BJ (cell line): ENCODE measurements around the gene AOPEP. TPM values are rescaled to one million over a fixed set of nuclear protein-coding genes. Genes with fewer than 3 reads are reported as not detected.

Experiments used
- CTCF ChIA-PET: fragments of 350-600 bp; formaldehyde crosslinking; extraction: SDS; loops from one replicate; lab custom pipeline; 2021; ENCODE audit warnings: antibody characterized with exemption, inconsistent platforms; lab: Yijun Ruan, JAX
- POLR2A ChIA-PET: fragments of 300-600 bp; sonication (Branson Sonifier 250); formaldehyde crosslinking; extraction: SDS; loops from one replicate; lab custom pipeline; 2021; ENCODE audit warnings: antibody characterized with exemption; lab: Charles Lee
- DNase-seq: peaks from one replicate; pipeline ENCODE4 v3.0.0-alpha.2; 2011; ENCODE audit warnings: low read depth
- H3K27me3 ChIP-seq: 2 replicates; pipeline ENCODE4 v1.6.0; 2011; ENCODE audit warnings: low read length; ENCODE audit not compliant: control insufficient read depth, insufficient read depth
- H3K36me3 ChIP-seq: 2 replicates; pipeline ENCODE4 v1.5.1; 2011; ENCODE audit warnings: low read length; ENCODE audit not compliant: control insufficient read depth, insufficient read depth
- H3K4me3 ChIP-seq: 2 replicates; pipeline ENCODE4 v1.5.1; 2011; ENCODE audit warnings: low read depth, mild to moderate bottlenecking, control low read depth, low read length
- CTCF ChIP-seq: IDR thresholded peaks from 2 replicates; pipeline ENCODE4 v1.5.1; 2011; ENCODE audit warnings: low read depth, mild to moderate bottlenecking, control low read depth, inconsistent platforms, low read length, moderate library complexity; ENCODE audit not compliant: insufficient read depth
- polyA plus RNA-seq: library from polyadenylated mRNA; depleted of rRNA; stranded (reverse); fragments of >200 nt; gene quantifications from 2 replicates; pipeline ENCODE4 v1.2.3, GENCODE V29; 2011

Gene AOPEP
- polyA plus RNA-seq, 1 experiment, result 52.1 TPM

GRCh38 chr9:94703488-94704140 lies 22.9 kb upstream of the AOPEP start:
- Histone ChIP-seq H3K36me3 (no peaks in the 10 kb centered on the region), H3K4me3 (no peak overlapping the region), H3K27me3 (peaks cover 3% of the 10 kb centered on the region)
- DNase-seq, result no peak
- POLR2A ChIA-PET, result no interaction called here
- CTCF ChIA-PET, result no interaction called here
- TF ChIP-seq CTCF, result no peak

GRCh38 chr9:94705162-94705702 lies 21.3 kb upstream of the AOPEP start:
- no peak for TF ChIP-seq CTCF
- CTCF ChIA-PET, result interaction anchor here (0.9 to 2.5 kb wide), 5 partner anchors 16 to 438 kb away, joined by 3 to 9 read pairs (median 3); partner anchors contain the start of gene AOPEP
- H3K27me3 ChIP-seq, result peaks cover 3% of the 10 kb centered on the region
- H3K4me3 ChIP-seq, result no peak overlapping the region
- DNase-seq, result no peak
- no peaks in the 10 kb centered on the region for H3K36me3 ChIP-seq
- POLR2A ChIA-PET, result interaction anchor here (0.6 kb wide), 1 partner anchor 189 kb away, joined by 12 read pairs; no protein-coding TSS in a partner anchor

- POLR2A ChIA-PET, result no interaction called here
- Histone ChIP-seq H3K36me3 (no peaks in the 10 kb centered on the region), H3K4me3 (no peak overlapping the region), H3K27me3 (peaks cover 3% of the 10 kb centered on the region)
- DNase-seq, result no peak
- no peak for TF ChIP-seq CTCF
- CTCF ChIA-PET, result no interaction called here
Measured at GRCh38 chr9:94706922-94707321, 19.6 kb upstream of the AOPEP start.

GRCh38 chr9:94713436-94714215 lies 12.9 kb upstream of the AOPEP start:
- ChIA-PET POLR2A (no interaction called here), CTCF (no interaction called here)
- H3K27me3 ChIP-seq, result no peaks in the 10 kb centered on the region
- no peak overlapping the region for H3K4me3 ChIP-seq
- no peaks in the 10 kb centered on the region for H3K36me3 ChIP-seq
- no peak for TF ChIP-seq CTCF
- no peak for DNase-seq

GRCh38 chr9:94714494-94714893 lies 12.0 kb upstream of the AOPEP start:
- CTCF ChIA-PET, result no interaction called here
- no peaks in the 10 kb centered on the region for H3K36me3 ChIP-seq
- POLR2A ChIA-PET, result no interaction called here
- H3K4me3 ChIP-seq, result no peak overlapping the region
- no peaks in the 10 kb centered on the region for H3K27me3 ChIP-seq
- no peak for DNase-seq
- TF ChIP-seq CTCF, result no peak
